ENCODE data around the gene ZNF638.

ZNF638 gene

GRCh38 chr2:71395471-71395870 lies 63.9 kb downstream of the ZNF638 start:
- peaks cover 84% of the 10 kb centered on the region; the same call in 1 of the 2 replicates for H3K36me3 ChIP-seq (ENCODE audit: insufficient read depth, low read length)

GRCh38 chr2:71402427-71402826 lies 70.8 kb downstream of the ZNF638 start:
- H3K36me3 ChIP-seq (ENCODE audit: insufficient read depth, low read length) = peaks cover 70% of the 10 kb centered on the region
- no peaks in the 10 kb centered on the region for H4K20me1 ChIP-seq (ENCODE audit: insufficient read depth, low read length, poor library complexity, severe bottlenecking)
- H3F3A ChIP-seq (ENCODE audit: low read depth) = no peaks in the 10 kb centered on the region
- H3K4me1 ChIP-seq (ENCODE audit: insufficient read depth, low read length, poor library complexity, severe bottlenecking) = peaks cover 15% of the 10 kb centered on the region
- H2AFZ ChIP-seq (ENCODE audit: low read length) = no peak overlapping the region
- no peak overlapping the region for H3K4me3 ChIP-seq (ENCODE audit: low read length, poor library complexity, severe bottlenecking)
- H3K9ac ChIP-seq (ENCODE audit: low read depth, low read length, poor library complexity, severe bottlenecking) = no peak overlapping the region
- no peaks in the 10 kb centered on the region for H3K9me3 ChIP-seq (ENCODE audit: insufficient read depth, low read depth, low read length)
- TF ChIP-seq, protein P1, sequence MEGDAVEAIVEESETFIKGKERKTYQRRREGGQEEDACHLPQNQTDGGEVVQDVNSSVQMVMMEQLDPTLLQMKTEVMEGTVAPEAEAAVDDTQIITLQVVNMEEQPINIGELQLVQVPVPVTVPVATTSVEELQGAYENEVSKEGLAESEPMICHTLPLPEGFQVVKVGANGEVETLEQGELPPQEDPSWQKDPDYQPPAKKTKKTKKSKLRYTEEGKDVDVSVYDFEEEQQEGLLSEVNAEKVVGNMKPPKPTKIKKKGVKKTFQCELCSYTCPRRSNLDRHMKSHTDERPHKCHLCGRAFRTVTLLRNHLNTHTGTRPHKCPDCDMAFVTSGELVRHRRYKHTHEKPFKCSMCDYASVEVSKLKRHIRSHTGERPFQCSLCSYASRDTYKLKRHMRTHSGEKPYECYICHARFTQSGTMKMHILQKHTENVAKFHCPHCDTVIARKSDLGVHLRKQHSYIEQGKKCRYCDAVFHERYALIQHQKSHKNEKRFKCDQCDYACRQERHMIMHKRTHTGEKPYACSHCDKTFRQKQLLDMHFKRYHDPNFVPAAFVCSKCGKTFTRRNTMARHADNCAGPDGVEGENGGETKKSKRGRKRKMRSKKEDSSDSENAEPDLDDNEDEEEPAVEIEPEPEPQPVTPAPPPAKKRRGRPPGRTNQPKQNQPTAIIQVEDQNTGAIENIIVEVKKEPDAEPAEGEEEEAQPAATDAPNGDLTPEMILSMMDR (conservative IDR thresholded peaks at IDR 0.05; ENCODE audit: low read length) = no peak
- no peak for TF ChIP-seq EZH2phosphoT487 (IDR thresholded peaks at IDR 0.05; ENCODE audit: borderline replicate concordance)
- no peaks in the 10 kb centered on the region for H3K27me3 ChIP-seq (ENCODE audit: insufficient read depth, low read length, poor library complexity, severe bottlenecking)
- no peaks in the 10 kb centered on the region for H3K9me2 ChIP-seq (replicated peaks; ENCODE audit: low read depth, low read length)
- H3K79me2 ChIP-seq (ENCODE audit: insufficient read depth, low read length) = no peaks in the 10 kb centered on the region
- no peak overlapping the region for H3K4me2 ChIP-seq (ENCODE audit: low read depth, low read length, poor library complexity, severe bottlenecking)

More at GRCh38 chr2:71395471-71395870, 63.9 kb downstream of the ZNF638 start:
- H4K20me1 ChIP-seq (ENCODE audit: insufficient read depth, low read length, poor library complexity, severe bottlenecking) = no peaks in the 10 kb centered on the region
- H3K9me3 ChIP-seq (ENCODE audit: insufficient read depth, low read depth, low read length) = no peaks in the 10 kb centered on the region
- no peak overlapping the region for H2AFZ ChIP-seq (ENCODE audit: low read length)
- H3K4me3 ChIP-seq (ENCODE audit: low read length, poor library complexity, severe bottlenecking) = no peak overlapping the region
- no peaks in the 10 kb centered on the region for H3K79me2 ChIP-seq (ENCODE audit: insufficient read depth, low read length)
- TF ChIP-seq EZH2phosphoT487 (IDR thresholded peaks at IDR 0.05; ENCODE audit: borderline replicate concordance) = no peak
- TF ChIP-seq, protein P1 (conservative IDR thresholded peaks at IDR 0.05; ENCODE audit: low read length) = no peak
- no peaks in the 10 kb centered on the region for H3K4me1 ChIP-seq (ENCODE audit: insufficient read depth, low read length, poor library complexity, severe bottlenecking)
- H3K9me2 ChIP-seq (replicated peaks; ENCODE audit: low read depth, low read length) = no peaks in the 10 kb centered on the region
- H3K27me3 ChIP-seq (ENCODE audit: insufficient read depth, low read length, poor library complexity, severe bottlenecking) = no peaks in the 10 kb centered on the region
- H3K9ac ChIP-seq (ENCODE audit: low read depth, low read length, poor library complexity, severe bottlenecking) = no peak overlapping the region
- H3K4me2 ChIP-seq (ENCODE audit: low read depth, low read length, poor library complexity, severe bottlenecking) = no peak overlapping the region
- no peaks in the 10 kb centered on the region for H3F3A ChIP-seq (ENCODE audit: low read depth)

DNA sequence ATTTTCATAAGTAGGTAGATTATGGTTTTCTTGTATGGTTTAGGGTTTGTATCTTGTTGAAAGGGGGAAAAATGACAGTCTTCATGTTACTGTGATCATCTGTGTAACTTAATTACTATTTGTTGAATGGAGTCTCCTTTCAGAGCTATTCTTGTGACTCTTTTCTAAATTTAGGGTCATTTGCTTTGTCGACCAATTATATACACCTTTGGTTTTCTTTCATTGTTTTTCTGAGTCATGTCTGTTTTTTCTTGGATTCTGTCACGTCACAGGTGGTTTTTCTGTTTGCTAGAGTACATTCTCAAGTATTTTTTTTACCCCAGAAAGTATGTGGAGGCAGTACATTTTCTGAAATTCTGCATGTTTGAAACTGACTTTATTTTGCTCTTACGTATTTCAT lies 78.0 kb downstream of the ZNF638 start:
- H3K27me3 ChIP-seq (ENCODE audit: insufficient read depth, low read length, poor library complexity, severe bottlenecking) = no peaks in the 10 kb centered on the region
- H3K9me3 ChIP-seq (ENCODE audit: insufficient read depth, low read depth, low read length) = no peaks in the 10 kb centered on the region
- no peak overlapping the region for H3K4me3 ChIP-seq (ENCODE audit: low read length, poor library complexity, severe bottlenecking)
- H3K9me2 ChIP-seq (replicated peaks; ENCODE audit: low read depth, low read length) = no peaks in the 10 kb centered on the region
- no peak overlapping the region for H3K9ac ChIP-seq (ENCODE audit: low read depth, low read length, poor library complexity, severe bottlenecking)
- H3K79me2 ChIP-seq (ENCODE audit: insufficient read depth, low read length) = no peaks in the 10 kb centered on the region
- no peak overlapping the region for H2AFZ ChIP-seq (ENCODE audit: low read length)
- H3K36me3 ChIP-seq (ENCODE audit: insufficient read depth, low read length) = peaks cover 51% of the 10 kb centered on the region
- no peaks in the 10 kb centered on the region for H4K20me1 ChIP-seq (ENCODE audit: insufficient read depth, low read length, poor library complexity, severe bottlenecking)
- no peaks in the 10 kb centered on the region for H3F3A ChIP-seq (ENCODE audit: low read depth)
- no peaks in the 10 kb centered on the region for H3K4me1 ChIP-seq (ENCODE audit: insufficient read depth, low read length, poor library complexity, severe bottlenecking)
- H3K4me2 ChIP-seq (ENCODE audit: low read depth, low read length, poor library complexity, severe bottlenecking) = no peak overlapping the region
- TF ChIP-seq EZH2phosphoT487 (IDR thresholded peaks at IDR 0.05; ENCODE audit: borderline replicate concordance) = no peak
- TF ChIP-seq, protein P1 (conservative IDR thresholded peaks at IDR 0.05; ENCODE audit: low read length) = no peak

Data from Loucy (cell line).